GM18520 (cell line): ENCODE results near the gene TGFBRAP1.

Experiments
- ATAC-seq: cut with Tn5 transposase; IDR thresholded peaks from one replicate; pipeline ENCODE4 v1.9.1; 2021; ENCODE audit not compliant: unreplicated experiment

Gene TGFBRAP1

GRCh38 chr2:105243961-105244360 is 85.6 kb downstream of the TGFBRAP1 start:
- ATAC-seq, result no peak

GRCh38 chr2:105242286-105242993 is 87.1 kb downstream of the TGFBRAP1 start:
- ATAC-seq, result no peak

GRCh38 chr2:105241443-105241842 is 88.1 kb downstream of the TGFBRAP1 start, which contains the start of gene GPR45:
Gene GPR45 (plus strand): TSS chr2:105241743. CDS start chr2:105241859, 116 bp downstream.
- ATAC-seq, result no peak

- ATAC-seq, result no peak
These were observed 89.6 kb downstream of the TGFBRAP1 start for GRCh38 chr2:105239924-105240323.

- ATAC-seq, result no peak
These were observed 90.8 kb downstream of the TGFBRAP1 start for GRCh38 chr2:105238664-105239240.

GRCh38 chr2:105237045-105237765 is 92.3 kb downstream of the TGFBRAP1 start:
- no peak for ATAC-seq

- no peak for ATAC-seq
These were observed 93.5 kb downstream of the TGFBRAP1 start for GRCh38 chr2:105236060-105236424.

GRCh38 chr2:105235388-105236059 is 94.0 kb downstream of the TGFBRAP1 start:
- no peak for ATAC-seq

GRCh38 chr2:105231232-105231619 is 98.3 kb downstream of the TGFBRAP1 start:
- ATAC-seq, result no peak

GRCh38 chr2:105224444-105224843 is 105.1 kb downstream of the TGFBRAP1 start:
- ATAC-seq, result no peak

- ATAC-seq, result no peak
These were observed 108.9 kb downstream of the TGFBRAP1 start for GRCh38 chr2:105220604-105221003.

GRCh38 chr2:105215586-105216192 is 113.8 kb downstream of the TGFBRAP1 start:
- no peak for ATAC-seq
